ENCODE results near the gene ARID4B.

DNA sequence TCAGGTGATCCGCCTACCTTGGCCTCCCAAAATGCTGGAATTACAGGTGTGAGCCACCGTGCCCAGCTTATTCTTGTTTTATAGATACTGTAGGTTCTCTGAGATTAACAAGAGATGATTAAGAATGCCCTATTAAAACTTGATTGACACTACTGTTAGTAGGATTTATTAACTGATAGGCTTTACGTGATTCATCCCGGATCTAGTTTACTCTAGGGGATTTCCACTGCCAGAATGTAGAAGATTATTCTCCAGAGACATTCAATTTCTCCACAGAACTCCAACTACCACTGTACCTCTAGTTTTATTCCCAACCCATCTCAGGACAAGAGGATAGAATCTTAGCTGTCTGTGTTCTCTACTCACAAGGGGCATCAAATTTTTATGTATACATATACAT, 140.7 kb downstream of the ARID4B start:
- TF ChIP-seq, protein P1, sequence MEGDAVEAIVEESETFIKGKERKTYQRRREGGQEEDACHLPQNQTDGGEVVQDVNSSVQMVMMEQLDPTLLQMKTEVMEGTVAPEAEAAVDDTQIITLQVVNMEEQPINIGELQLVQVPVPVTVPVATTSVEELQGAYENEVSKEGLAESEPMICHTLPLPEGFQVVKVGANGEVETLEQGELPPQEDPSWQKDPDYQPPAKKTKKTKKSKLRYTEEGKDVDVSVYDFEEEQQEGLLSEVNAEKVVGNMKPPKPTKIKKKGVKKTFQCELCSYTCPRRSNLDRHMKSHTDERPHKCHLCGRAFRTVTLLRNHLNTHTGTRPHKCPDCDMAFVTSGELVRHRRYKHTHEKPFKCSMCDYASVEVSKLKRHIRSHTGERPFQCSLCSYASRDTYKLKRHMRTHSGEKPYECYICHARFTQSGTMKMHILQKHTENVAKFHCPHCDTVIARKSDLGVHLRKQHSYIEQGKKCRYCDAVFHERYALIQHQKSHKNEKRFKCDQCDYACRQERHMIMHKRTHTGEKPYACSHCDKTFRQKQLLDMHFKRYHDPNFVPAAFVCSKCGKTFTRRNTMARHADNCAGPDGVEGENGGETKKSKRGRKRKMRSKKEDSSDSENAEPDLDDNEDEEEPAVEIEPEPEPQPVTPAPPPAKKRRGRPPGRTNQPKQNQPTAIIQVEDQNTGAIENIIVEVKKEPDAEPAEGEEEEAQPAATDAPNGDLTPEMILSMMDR (IDR thresholded peaks at IDR 0.05 in 4 of 5, conservative IDR thresholded peaks at IDR 0.05 in 1 of 5) = no peak
- no peak for TF ChIP-seq POLR2A (IDR thresholded peaks at IDR 0.05)
